ENCODE measurements around the gene PAQR7. TPM values are rescaled to one million over a fixed set of nuclear protein-coding genes. Genes with fewer than 3 reads are reported as not detected.
"Not testable (repeated sequence)": the region's sequence is repeated elsewhere in the genome, so short reads cannot be mapped to it uniquely, and the experiment has no call there.

PAQR7 gene
- total and polyA plus RNA-seq, 4 donors, result 4.2 to 12.1 (median 6.6) TPM

GRCh38 chr1:25844536-25845337, 30.8 kb downstream of the PAQR7 start:
- 95 to 97% methylated on average over 3 of the region's 3 CpGs for WGBS, 2 donors
- Histone ChIP-seq H3K9me3 (ENCODE audit: control insufficient read depth in 4 of 4, insufficient read depth in 3 of 4, low read length in 3 of 4) (no peaks in the 10 kb centered on the region), H3K27ac (ENCODE audit: low read depth in 1 of 2, low read length in 1 of 2) (no peak overlapping the region), H3K4me3 (no peak overlapping the region), H3K27me3 (ENCODE audit: control insufficient read depth in 3 of 3, insufficient read depth in 3 of 3, low read length in 2 of 3) (no peaks in the 10 kb centered on the region), H3K9ac (ENCODE audit: insufficient read depth in 1 of 2, low read length in 2 of 2) (no peak overlapping the region), H3K36me3 (ENCODE audit: control insufficient read depth in 4 of 4, insufficient read depth in 4 of 4, low read length in 4 of 4) (no peaks in the 10 kb centered on the region), H3K4me1 (ENCODE audit: control insufficient read depth in 5 of 5, insufficient read depth in 5 of 5, low read length in 5 of 5) (no peaks in the 10 kb centered on the region)
- no peak for DNase-seq
- TF ChIP-seq CTCF (IDR thresholded peaks at IDR 0.05; ENCODE audit: control extremely low read depth, extremely low read depth), result no peak
- ATAC-seq (ENCODE audit: insufficient read depth, low FRiP score), result no peak

- no peak for ATAC-seq (ENCODE audit: insufficient read depth, low FRiP score)
- Histone ChIP-seq H3K9ac (ENCODE audit: insufficient read depth in 1 of 2, low read length in 2 of 2) (no peak overlapping the region), H3K9me3 (ENCODE audit: control insufficient read depth in 4 of 4, insufficient read depth in 3 of 4, low read length in 3 of 4) (no peaks in the 10 kb centered on the region), H3K27ac (ENCODE audit: low read depth in 1 of 2, low read length in 1 of 2) (no peak overlapping the region), H3K4me1 (ENCODE audit: control insufficient read depth in 5 of 5, insufficient read depth in 5 of 5, low read length in 5 of 5) (no peaks in the 10 kb centered on the region), H3K27me3 (ENCODE audit: control insufficient read depth in 3 of 3, insufficient read depth in 3 of 3, low read length in 2 of 3) (no peaks in the 10 kb centered on the region), H3K36me3 (ENCODE audit: control insufficient read depth in 4 of 4, insufficient read depth in 4 of 4, low read length in 4 of 4) (no peaks in the 10 kb centered on the region), H3K4me3 (no peak overlapping the region)
- WGBS, 2 donors, result 82 to 84% methylated on average over 3 of the region's 3 CpGs
- DNase-seq, result no peak
- TF ChIP-seq CTCF (IDR thresholded peaks at IDR 0.05; ENCODE audit: control extremely low read depth, extremely low read depth), result no peak
Observed at GRCh38 chr1:25843483-25843882, 32.0 kb downstream of the PAQR7 start.

GRCh38 chr1:25839808-25840207, 35.7 kb downstream of the PAQR7 start:
- DNase-seq; H3K4me3 ChIP-seq; H3K4me1 ChIP-seq (ENCODE audit: control insufficient read depth in 5 of 5, insufficient read depth in 5 of 5, low read length in 5 of 5); H3K27me3 ChIP-seq (ENCODE audit: control insufficient read depth in 3 of 3, insufficient read depth in 3 of 3, low read length in 2 of 3); H3K9ac ChIP-seq (ENCODE audit: insufficient read depth in 1 of 2, low read length in 2 of 2); ATAC-seq (ENCODE audit: insufficient read depth, low FRiP score); H3K9me3 ChIP-seq (ENCODE audit: control insufficient read depth in 4 of 4, insufficient read depth in 3 of 4, low read length in 3 of 4); H3K27ac ChIP-seq (ENCODE audit: low read depth in 1 of 2, low read length in 1 of 2); H3K36me3 ChIP-seq (ENCODE audit: control insufficient read depth in 4 of 4, insufficient read depth in 4 of 4, low read length in 4 of 4): not testable (repeated sequence)
- WGBS, 2 donors, result 98% methylated on average over 4 of the region's 4 CpGs

GRCh38 chr1:25837262-25837875, 38.1 kb downstream of the PAQR7 start:
- Histone ChIP-seq H3K27ac (ENCODE audit: low read depth in 1 of 2, low read length in 1 of 2) (no peak overlapping the region), H3K36me3 (ENCODE audit: control insufficient read depth in 4 of 4, insufficient read depth in 4 of 4, low read length in 4 of 4) (peaks cover 7 to 14% (median 10%) of the 10 kb centered on the region in 4 donors), H3K27me3 (ENCODE audit: control insufficient read depth in 3 of 3, insufficient read depth in 3 of 3, low read length in 2 of 3) (no peaks in the 10 kb centered on the region), H3K4me3 (no peak overlapping the region), H3K9me3 (ENCODE audit: control insufficient read depth in 4 of 4, insufficient read depth in 3 of 4, low read length in 3 of 4) (no peaks in the 10 kb centered on the region), H3K9ac (ENCODE audit: insufficient read depth in 1 of 2, low read length in 2 of 2) (no peak overlapping the region), H3K4me1 (ENCODE audit: control insufficient read depth in 5 of 5, insufficient read depth in 5 of 5, low read length in 5 of 5) (peaks cover 0 to 3% (median 0%) of the 10 kb centered on the region in 5 donors)
- WGBS, 2 donors, result 87 to 94% methylated on average over 1 of the region's 1 CpG
- no peak for ATAC-seq (ENCODE audit: insufficient read depth, low FRiP score)
- no peak for TF ChIP-seq CTCF (IDR thresholded peaks at IDR 0.05; ENCODE audit: control extremely low read depth, extremely low read depth)
- peak in 2 of 3 donors; percentile 15 to 38 for DNase-seq
